HepG2 (cell line): ENCODE measurements around the gene ALS2. TPM values are rescaled to one million over a fixed set of nuclear protein-coding genes. Genes with fewer than 3 reads are reported as not detected.

Source experiments
- ATAC-seq: fragments of 200-7000 bp; cut with Tn5 transposase; 3 replicates; pipeline ENCODE4 v1.9.1; 2020; ENCODE audit warnings: mild to moderate bottlenecking, moderate library complexity
- BruUV-seq: library from RNA; stranded (reverse); fragments of 400-500 nt; replicated peaks from 2 replicates; lab custom pipeline; 2021; lab: Mats Ljungman, UMichigan
- CTCF ChIA-PET: fragments of 300-600 bp; formaldehyde crosslinking; extraction: SDS; loops from one replicate; lab custom pipeline; 2021; ENCODE audit warnings: low total read pairs, inconsistent platforms, low intra/inter-chr PET ratio; lab: Yijun Ruan, JAX
- POLR2A ChIA-PET: fragments of 350-600 bp; sonication (Branson Sonifier 250); formaldehyde crosslinking; loops from one replicate; lab custom pipeline; 2020; ENCODE audit warnings: antibody characterized with exemption, inconsistent platforms; lab: Yijun Ruan, JAX
- DNase-seq: peaks from one replicate; pipeline ENCODE4 v3.0.0-alpha.2; 2015; ENCODE audit warnings: low spot score
- FAIRE-seq: peaks from 3 replicates; lab custom pipeline; 2011; peaks lifted over from hg19 to GRCh38; lab: Jason Lieb, UNC
- H2AFZ ChIP-seq: one replicate; pipeline ENCODE4 v1.6.1; 2011; ENCODE audit warnings: low read length, inconsistent platforms
- H3K27ac ChIP-seq: fragments of 300-600 bp; 3 replicates; pipeline ENCODE4 v1.8.0; 2011; ENCODE audit warnings: mixed run types, mild to moderate bottlenecking, mixed read lengths, low read length, inconsistent platforms; ENCODE audit not compliant: insufficient read depth; ENCODE audit errors: extremely low read length
- H3K27me3 ChIP-seq, 2 experiments: fragments of 200-600 bp in 1 of 2; 2 replicates in 1 of 2; 3 replicates in 1 of 2; pipeline versions ENCODE4 v1.6.0 to v1.8.0; 2011; ENCODE audit warnings: low read length in 2 of 2, mild to moderate bottlenecking in 2 of 2, moderate library complexity in 2 of 2, inconsistent platforms in 1 of 2; ENCODE audit not compliant: insufficient read depth in 2 of 2, control insufficient read depth in 1 of 2
- H3K36me3 ChIP-seq, 2 experiments: fragments of 200-600 bp in 1 of 2; replicated peaks in 1 of 2; 2 replicates in 1 of 2; 3 replicates in 1 of 2; pipeline versions ENCODE4 v1.5.1 to v1.8.0; 2011; ENCODE audit warnings: low read length in 2 of 2, inconsistent platforms in 1 of 2; ENCODE audit not compliant: insufficient read depth in 2 of 2, control insufficient read depth in 1 of 2
- H3K4me1 ChIP-seq: 2 replicates; pipeline ENCODE4 v1.5.1; 2012; ENCODE audit warnings: low read length, inconsistent platforms; ENCODE audit not compliant: insufficient read depth
- H3K4me2 ChIP-seq: 2 replicates; pipeline ENCODE4 v1.6.0; 2011; ENCODE audit warnings: low read depth, low read length, inconsistent platforms
- H3K4me3 ChIP-seq, 3 experiments: fragments of 200-600 bp in 1 of 3; sonication (generic), shearing (Covaris generic) in 1 of 3; replicated peaks in 1 of 3; 2 replicates each; pipeline ENCODE4 v1.5.1; 2011 to 2016; ENCODE audit warnings: low read length in 3 of 3, inconsistent platforms in 2 of 3, low read depth in 2 of 3, mild to moderate bottlenecking in 2 of 3, control low read depth in 1 of 3, mixed read lengths in 1 of 3; ENCODE audit not compliant: insufficient read depth in 1 of 3
- H3K79me2 ChIP-seq: one replicate; pipeline ENCODE4 v1.6.1; 2011; ENCODE audit warnings: low read length, inconsistent platforms; ENCODE audit not compliant: insufficient read depth
- H3K9ac ChIP-seq: 2 replicates; pipeline ENCODE4 v1.6.0; 2011; ENCODE audit warnings: mild to moderate bottlenecking, low read depth, low read length, inconsistent platforms; ENCODE audit not compliant: insufficient read depth
- H3K9me3 ChIP-seq: 2 replicates; pipeline ENCODE4 v1.5.1; 2012; ENCODE audit warnings: mild to moderate bottlenecking, low read length
- H4K20me1 ChIP-seq: 2 replicates; pipeline ENCODE4 v1.6.0; 2011; ENCODE audit warnings: inconsistent platforms, mild to moderate bottlenecking, low read length, moderate library complexity; ENCODE audit not compliant: insufficient read depth
- ATF7 ChIP-seq, 2 experiments: fragments of 450-650 bp in 1 of 2; sonication (generic) in 1 of 2; formaldehyde crosslinking in 1 of 2; IDR thresholded peaks; 2 replicates each; pipeline versions ENCODE4 v1.4.0 to v1.6.1; 2016 to 2020; ENCODE audit warnings: antibody characterized with exemption in 1 of 2, mild to moderate bottlenecking in 1 of 2, missing genetic modification reagents in 1 of 2
- EHMT2 ChIP-seq: fragments of 200-600 bp; sonication (generic); IDR thresholded peaks from 2 replicates; pipeline ENCODE4 v1.7.0; 2017; ENCODE audit warnings: antibody characterized with exemption, low read depth, low read length, borderline replicate concordance
- ELF4 ChIP-seq: sonication (generic); formaldehyde crosslinking; IDR thresholded peaks from 2 replicates; pipeline ENCODE4 v1.5.0; 2020; ENCODE audit warnings: missing genetic modification reagents, mild to moderate bottlenecking, moderate library complexity, borderline replicate concordance
- MZF1 ChIP-seq: sonication (generic); formaldehyde crosslinking; IDR thresholded peaks from 2 replicates; pipeline ENCODE4 v1.8.1; 2023; ENCODE audit warnings: mild to moderate bottlenecking, missing genetic modification reagents, borderline replicate concordance
- RNF2 ChIP-seq: fragments of 450-650 bp; conservative IDR thresholded peaks from 2 replicates; pipeline ENCODE4 v1.6.1; 2016; ENCODE audit warnings: low read depth
- TEAD2 ChIP-seq: sonication (generic); formaldehyde crosslinking; IDR thresholded peaks from 2 replicates; pipeline ENCODE4 v1.9.0; 2021; ENCODE audit warnings: missing genetic modification reagents
- ZFP37 ChIP-seq: sonication (generic); formaldehyde crosslinking; IDR thresholded peaks from 2 replicates; pipeline ENCODE4 v1.4.0; 2020; ENCODE audit warnings: missing genetic modification reagents, borderline replicate concordance
- ZNF12 ChIP-seq: sonication (generic); formaldehyde crosslinking; IDR thresholded peaks from 2 replicates; pipeline ENCODE4 v1.5.0; 2020; ENCODE audit warnings: missing genetic modification reagents
- WGBS: methylation state at CpG from one replicate; pipeline ENCODE4 v1.1.6; 2017; ENCODE audit warnings: low lambda C conversion rate; 5-methylcytosine and 5-hydroxymethylcytosine counted together
- in situ Hi-C: cut with HindIII; loops from 2 replicates; pipeline ENCODE4 v1.10.0; 2017; ENCODE audit warnings: low pct_unique_long_range_greater_than_20kb; ENCODE audit not compliant: extremely low pct_ligation_motif_present
- intact Hi-C: fragments of 100-400 bp; cut with micrococcal nuclease; formaldehyde crosslinking; loops from one replicate; pipeline ENCODE4 v1.10.0; 2022; ENCODE audit not compliant: unreplicated experiment
- polyA plus RNA-seq, 8 experiments: library from polyadenylated mRNA; depleted of rRNA in 3 of 8; stranded (reverse) in 7 of 8; unstranded in 1 of 8; fragments of >200 nt; fragmentation: Illumina TruSeq in 4 of 8; extraction: Trizol in 4 of 8; gene quantifications; 2 replicates each; pipeline versions ENCODE4 v1.2.1 to v1.2.3, GENCODE V29; 2011 to 2016; ENCODE audit warnings: low read depth in 4 of 8, missing spikeins in 1 of 8, mixed read lengths in 1 of 8; ENCODE audit not compliant: insufficient read depth in 1 of 8
- total RNA-seq, 5 experiments: library from RNA; depleted of rRNA; stranded (reverse); fragments of >200 nt; fragmentation: Illumina TruSeq; extraction: Trizol; gene quantifications; 2 replicates each; pipeline ENCODE4 v1.2.3, GENCODE V29; 2016; ENCODE audit warnings: low read depth in 1 of 5
- TF ChIP-seq, protein P1 (sequence below): sonication (generic); formaldehyde crosslinking; IDR thresholded peaks from 2 replicates; pipeline ENCODE4 v1.5.0; 2020; ENCODE audit warnings: mild to moderate bottlenecking, missing genetic modification reagents
- TF ChIP-seq, protein P2 (sequence below): fragments of 450-650 bp; IDR thresholded peaks from 2 replicates; pipeline ENCODE4 v1.6.1; 2017
- TF ChIP-seq, protein P3 (sequence below): sonication (generic); formaldehyde crosslinking; conservative IDR thresholded peaks from 2 replicates; pipeline ENCODE4 v1.8.0; 2022; ENCODE audit warnings: missing genetic modification reagents
- TF ChIP-seq, protein P4 (sequence below): sonication (generic); formaldehyde crosslinking; IDR thresholded peaks from 2 replicates; pipeline ENCODE4 v1.5.0; 2020; ENCODE audit warnings: missing genetic modification reagents

The ALS2 gene
- total and polyA plus RNA-seq, 2 of the 13 experiments (the other 11 are each of a cell fraction or from before 2014, with no cell fraction given) = 12.7 to 19.3 TPM

DNA sequence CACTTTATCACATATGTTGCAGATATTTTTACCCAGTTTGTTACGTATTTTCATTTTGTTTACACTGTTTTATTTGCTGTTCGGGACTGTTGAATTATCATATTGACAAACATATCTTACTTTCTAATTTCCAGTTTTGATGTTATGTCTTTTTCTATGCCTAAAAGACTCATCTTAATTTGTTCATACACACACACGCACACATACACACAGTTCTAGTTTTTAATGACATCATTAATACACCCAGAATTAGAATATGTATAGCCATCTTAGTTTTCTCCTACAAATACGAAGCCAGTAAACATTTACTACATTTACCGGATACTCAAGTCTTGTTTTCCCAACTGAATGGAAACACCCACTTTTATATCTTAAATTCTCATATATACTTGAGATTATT is 29.2 kb downstream of the ALS2 start:
- Histone ChIP-seq H3K36me3 (peaks cover 1 to 10% of the 10 kb centered on the region in 2 experiments; a peak in 3 of 5 replicates), H3K27me3 (no peaks in the 10 kb centered on the region), H3K9ac (no peak overlapping the region), H3K4me2 (no peak overlapping the region), H2AFZ (no peak overlapping the region), H3K79me2 (no peaks in the 10 kb centered on the region), H3K27ac (no peak overlapping the region), H3K9me3 (no peaks in the 10 kb centered on the region), H3K4me1 (peaks cover 15% of the 10 kb centered on the region), H4K20me1 (no peaks in the 10 kb centered on the region), H3K4me3 (no peak overlapping the region)
- intact Hi-C loops (no loop called here), in situ Hi-C loops (no loop called here)
- FAIRE-seq (no peak), ATAC-seq (no peak), DNase-seq (no peak)
- peak; percentile 83 for TF ChIP-seq ATF7 (IDR thresholded peaks at IDR 0.05)
- no peak for TF ChIP-seq ATF7 (CRISPR knock-in tag; IDR thresholded peaks at IDR 0.05)
- no peak for TF ChIP-seq ZNF12 (CRISPR knock-in tag)
- ChIA-PET CTCF (no interaction called here), POLR2A (no interaction called here)
- WGBS = 85% methylated on average over 5 of the region's 5 CpGs
- no TSS peak for BruUV-seq

DNA sequence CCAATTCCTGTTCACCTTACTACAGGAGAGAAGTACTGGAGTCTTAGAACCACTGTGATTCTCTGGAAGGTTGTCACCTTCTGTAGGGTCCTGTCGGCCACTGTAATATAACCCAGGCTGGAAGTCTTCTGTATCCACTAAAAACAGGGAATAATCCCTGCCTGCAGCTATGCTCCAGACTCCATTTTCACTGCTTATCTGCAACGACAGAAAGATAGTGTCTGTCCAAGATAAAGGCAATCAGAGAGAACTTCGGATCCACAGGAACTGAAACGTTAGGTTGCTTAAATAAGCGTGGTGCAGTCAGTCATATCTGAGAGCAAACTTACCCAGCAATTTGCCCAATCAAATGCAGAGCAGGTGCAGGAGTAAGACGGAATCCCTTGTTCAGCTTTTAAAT is 34.2 kb downstream of the ALS2 start:
- no peak overlapping the region for H3K9ac ChIP-seq
- no peak overlapping the region for H3K4me2 ChIP-seq
- WGBS = 88% methylated on average over 6 of the region's 6 CpGs
- H4K20me1 ChIP-seq = no peaks in the 10 kb centered on the region
- in situ Hi-C loops (no loop called here), intact Hi-C loops (no loop called here)
- CTCF ChIA-PET = no interaction called here
- TF ChIP-seq EHMT2 = no peak
- TF ChIP-seq RNF2 = no peak
- TF ChIP-seq TEAD2 = no peak
- TF ChIP-seq, protein P1, sequence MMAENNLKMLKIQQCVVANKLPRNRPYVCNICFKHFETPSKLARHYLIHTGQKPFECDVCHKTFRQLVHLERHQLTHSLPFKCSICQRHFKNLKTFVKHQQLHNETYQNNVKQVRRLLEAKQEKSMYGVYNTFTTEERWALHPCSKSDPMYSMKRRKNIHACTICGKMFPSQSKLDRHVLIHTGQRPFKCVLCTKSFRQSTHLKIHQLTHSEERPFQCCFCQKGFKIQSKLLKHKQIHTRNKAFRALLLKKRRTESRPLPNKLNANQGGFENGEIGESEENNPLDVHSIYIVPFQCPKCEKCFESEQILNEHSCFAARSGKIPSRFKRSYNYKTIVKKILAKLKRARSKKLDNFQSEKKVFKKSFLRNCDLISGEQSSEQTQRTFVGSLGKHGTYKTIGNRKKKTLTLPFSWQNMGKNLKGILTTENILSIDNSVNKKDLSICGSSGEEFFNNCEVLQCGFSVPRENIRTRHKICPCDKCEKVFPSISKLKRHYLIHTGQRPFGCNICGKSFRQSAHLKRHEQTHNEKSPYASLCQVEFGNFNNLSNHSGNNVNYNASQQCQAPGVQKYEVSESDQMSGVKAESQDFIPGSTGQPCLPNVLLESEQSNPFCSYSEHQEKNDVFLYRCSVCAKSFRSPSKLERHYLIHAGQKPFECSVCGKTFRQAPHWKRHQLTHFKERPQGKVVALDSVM = no peak
- TF ChIP-seq, protein P2, sequence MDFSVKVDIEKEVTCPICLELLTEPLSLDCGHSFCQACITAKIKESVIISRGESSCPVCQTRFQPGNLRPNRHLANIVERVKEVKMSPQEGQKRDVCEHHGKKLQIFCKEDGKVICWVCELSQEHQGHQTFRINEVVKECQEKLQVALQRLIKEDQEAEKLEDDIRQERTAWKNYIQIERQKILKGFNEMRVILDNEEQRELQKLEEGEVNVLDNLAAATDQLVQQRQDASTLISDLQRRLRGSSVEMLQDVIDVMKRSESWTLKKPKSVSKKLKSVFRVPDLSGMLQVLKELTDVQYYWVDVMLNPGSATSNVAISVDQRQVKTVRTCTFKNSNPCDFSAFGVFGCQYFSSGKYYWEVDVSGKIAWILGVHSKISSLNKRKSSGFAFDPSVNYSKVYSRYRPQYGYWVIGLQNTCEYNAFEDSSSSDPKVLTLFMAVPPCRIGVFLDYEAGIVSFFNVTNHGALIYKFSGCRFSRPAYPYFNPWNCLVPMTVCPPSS = no peak
- TF ChIP-seq ELF4 = no peak
- TF ChIP-seq, protein P3, sequence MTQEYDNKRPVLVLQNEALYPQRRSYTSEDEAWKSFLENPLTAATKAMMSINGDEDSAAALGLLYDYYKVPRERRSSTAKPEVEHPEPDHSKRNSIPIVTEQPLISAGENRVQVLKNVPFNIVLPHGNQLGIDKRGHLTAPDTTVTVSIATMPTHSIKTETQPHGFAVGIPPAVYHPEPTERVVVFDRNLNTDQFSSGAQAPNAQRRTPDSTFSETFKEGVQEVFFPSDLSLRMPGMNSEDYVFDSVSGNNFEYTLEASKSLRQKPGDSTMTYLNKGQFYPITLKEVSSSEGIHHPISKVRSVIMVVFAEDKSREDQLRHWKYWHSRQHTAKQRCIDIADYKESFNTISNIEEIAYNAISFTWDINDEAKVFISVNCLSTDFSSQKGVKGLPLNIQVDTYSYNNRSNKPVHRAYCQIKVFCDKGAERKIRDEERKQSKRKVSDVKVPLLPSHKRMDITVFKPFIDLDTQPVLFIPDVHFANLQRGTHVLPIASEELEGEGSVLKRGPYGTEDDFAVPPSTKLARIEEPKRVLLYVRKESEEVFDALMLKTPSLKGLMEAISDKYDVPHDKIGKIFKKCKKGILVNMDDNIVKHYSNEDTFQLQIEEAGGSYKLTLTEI = no peak
- TF ChIP-seq MZF1 (CRISPR knock-in tag) = no peak
- TF ChIP-seq, protein P4, sequence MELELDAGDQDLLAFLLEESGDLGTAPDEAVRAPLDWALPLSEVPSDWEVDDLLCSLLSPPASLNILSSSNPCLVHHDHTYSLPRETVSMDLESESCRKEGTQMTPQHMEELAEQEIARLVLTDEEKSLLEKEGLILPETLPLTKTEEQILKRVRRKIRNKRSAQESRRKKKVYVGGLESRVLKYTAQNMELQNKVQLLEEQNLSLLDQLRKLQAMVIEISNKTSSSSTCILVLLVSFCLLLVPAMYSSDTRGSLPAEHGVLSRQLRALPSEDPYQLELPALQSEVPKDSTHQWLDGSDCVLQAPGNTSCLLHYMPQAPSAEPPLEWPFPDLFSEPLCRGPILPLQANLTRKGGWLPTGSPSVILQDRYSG (CRISPR knock-in tag) = no peak
- TF ChIP-seq ZFP37 (CRISPR knock-in tag) = no peak
- H3K79me2 ChIP-seq = no peaks in the 10 kb centered on the region
- no peak overlapping the region for H3K27ac ChIP-seq
- no peak for DNase-seq
- POLR2A ChIA-PET = no interaction called here
- no TSS peak for BruUV-seq
- no peaks in the 10 kb centered on the region for H3K9me3 ChIP-seq
- ATAC-seq = no peak
- H3K36me3 ChIP-seq = peaks cover 6 to 34% of the 10 kb centered on the region in 2 experiments; a peak in 4 of 5 replicates
- no peak for FAIRE-seq
- no peaks in the 10 kb centered on the region for H3K27me3 ChIP-seq
- H3K4me3 ChIP-seq = no peak overlapping the region
- no peaks in the 10 kb centered on the region for H3K4me1 ChIP-seq
- no peak overlapping the region for H2AFZ ChIP-seq
